ENCODE results near the gene ZNF444.
"Not testable (repeated sequence)": the region's sequence is repeated elsewhere in the genome, so short reads cannot be mapped to it uniquely, and the experiment has no call there.

ZNF444 gene

DNA sequence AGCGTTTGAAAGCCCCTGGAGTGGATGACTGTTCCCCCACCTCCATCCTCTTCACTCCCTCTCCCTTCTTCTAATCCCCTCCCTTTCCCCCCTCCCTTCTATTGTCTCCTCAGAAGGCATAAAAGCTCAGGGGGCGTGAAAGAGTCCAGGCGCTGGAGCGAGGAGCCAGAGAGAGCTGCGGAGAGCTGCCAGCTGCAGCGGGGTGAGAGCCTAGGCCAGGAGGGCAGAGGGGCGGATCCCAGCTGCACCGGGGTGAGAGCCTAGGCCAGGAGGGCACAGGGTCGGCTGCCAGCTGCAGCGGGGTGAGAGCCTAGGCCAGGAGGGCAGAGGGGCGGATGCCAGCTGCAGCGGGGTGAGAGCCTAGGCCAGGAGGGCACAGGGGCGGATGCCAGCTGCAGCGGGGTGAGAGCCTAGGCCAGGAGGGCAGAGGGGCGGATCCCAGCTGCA is 34.8 kb downstream of the ZNF444 start, which contains the start of gene GALP:
Gene GALP (plus strand): TSS at position 148 of the 447 bp plus-strand sequence. CDS start 1,101 bp downstream, outside the sequence.
- DNase-seq (ENCODE audit: low read depth in 2 of 2, low spot score in 1 of 2): not testable (repeated sequence)

DNA sequence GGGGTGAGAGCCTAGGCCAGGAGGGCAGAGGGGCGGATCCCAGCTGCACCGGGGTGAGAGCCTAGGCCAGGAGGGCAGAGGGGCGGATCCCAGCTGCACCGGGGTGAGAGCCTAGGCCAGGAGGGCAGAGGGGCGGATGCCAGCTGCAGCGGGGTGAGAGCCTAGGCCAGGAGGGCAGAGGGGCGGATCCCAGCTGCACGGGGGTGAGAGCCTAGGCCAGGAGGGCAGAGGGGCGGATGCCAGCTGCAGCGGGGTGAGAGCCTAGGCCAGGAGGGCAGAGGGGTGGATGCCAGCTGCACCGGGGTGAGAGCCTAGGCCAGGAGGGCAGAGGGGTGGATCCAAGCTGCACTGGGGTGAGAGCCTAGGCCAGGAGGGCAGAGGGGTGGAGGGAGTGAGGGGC is 35.2 kb downstream of the ZNF444 start:
- not testable (repeated sequence) for DNase-seq (ENCODE audit: low read depth in 2 of 2, low spot score in 1 of 2)

DNA sequence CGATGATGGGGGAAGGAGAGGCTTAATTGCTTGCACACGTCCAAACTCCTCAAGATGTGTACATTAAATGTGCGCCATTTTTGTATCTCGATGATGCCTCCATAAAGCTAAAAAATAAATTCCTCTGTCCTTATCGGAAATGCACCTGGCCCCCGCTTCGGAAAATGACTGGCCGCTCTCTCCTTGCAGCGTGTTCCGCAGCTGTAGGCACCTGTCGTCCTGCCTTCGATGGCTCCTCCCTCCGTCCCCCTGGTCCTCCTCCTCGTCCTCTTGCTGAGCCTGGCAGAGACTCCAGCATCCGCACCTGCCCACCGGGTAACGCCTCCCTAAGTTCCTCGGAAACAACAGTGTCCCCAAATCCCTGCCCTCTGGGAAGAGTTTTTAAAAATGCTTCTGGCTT is 35.8 kb downstream of the ZNF444 start:
- no peak for DNase-seq (ENCODE audit: low read depth in 2 of 2, low spot score in 1 of 2)

- DNase-seq (ENCODE audit: low read depth in 2 of 2, low spot score in 1 of 2): no peak
Observed at GRCh38 chr19:56177564-56178243, 36.6 kb downstream of the ZNF444 start.

GRCh38 chr19:56189785-56190184 is 48.7 kb downstream of the ZNF444 start:
- DNase-seq (ENCODE audit: low read depth in 2 of 2, low spot score in 1 of 2): no peak

DNA sequence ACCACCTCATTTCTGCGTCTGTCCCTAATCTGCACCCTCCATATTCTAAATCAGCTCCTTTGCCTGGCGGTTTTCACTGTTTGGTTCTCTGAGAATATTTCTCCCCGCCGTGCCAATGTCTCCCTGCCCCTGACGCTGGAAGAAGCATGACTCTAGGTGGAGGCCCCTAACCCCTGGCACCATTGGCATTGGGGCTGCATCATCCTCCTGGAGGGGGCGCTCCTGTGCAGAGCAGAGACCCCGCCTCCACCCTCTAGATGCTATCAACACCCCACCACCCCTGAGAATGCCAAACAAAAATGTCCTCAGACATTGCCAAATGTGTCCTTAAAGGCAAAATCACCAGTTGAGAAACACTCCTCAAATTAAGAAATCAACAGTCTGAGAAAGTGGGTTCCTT is 50.0 kb downstream of the ZNF444 start:
- no peak for DNase-seq (ENCODE audit: low read depth in 2 of 2, low spot score in 1 of 2)

DNA sequence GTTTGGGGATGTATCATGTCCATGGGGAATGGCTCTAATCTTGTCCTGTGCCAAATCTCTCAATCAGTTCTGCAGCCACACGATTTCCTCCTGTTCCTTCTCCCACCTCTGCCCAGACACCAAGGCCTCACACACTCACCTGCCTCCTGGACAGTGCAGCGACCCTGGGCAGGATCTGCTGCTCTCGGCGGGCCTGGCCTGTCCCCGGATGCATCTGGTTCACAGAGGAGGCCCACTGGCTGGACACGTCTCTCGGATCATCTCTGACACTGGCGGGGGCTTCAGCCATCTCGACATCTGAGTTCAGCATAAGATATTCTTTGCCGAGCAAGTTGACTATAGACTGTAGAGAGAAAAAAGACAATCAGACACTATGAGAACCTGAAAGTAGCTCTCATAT is 50.6 kb downstream of the ZNF444 start:
- DNase-seq (ENCODE audit: low read depth in 2 of 2, low spot score in 1 of 2): no peak

DNA sequence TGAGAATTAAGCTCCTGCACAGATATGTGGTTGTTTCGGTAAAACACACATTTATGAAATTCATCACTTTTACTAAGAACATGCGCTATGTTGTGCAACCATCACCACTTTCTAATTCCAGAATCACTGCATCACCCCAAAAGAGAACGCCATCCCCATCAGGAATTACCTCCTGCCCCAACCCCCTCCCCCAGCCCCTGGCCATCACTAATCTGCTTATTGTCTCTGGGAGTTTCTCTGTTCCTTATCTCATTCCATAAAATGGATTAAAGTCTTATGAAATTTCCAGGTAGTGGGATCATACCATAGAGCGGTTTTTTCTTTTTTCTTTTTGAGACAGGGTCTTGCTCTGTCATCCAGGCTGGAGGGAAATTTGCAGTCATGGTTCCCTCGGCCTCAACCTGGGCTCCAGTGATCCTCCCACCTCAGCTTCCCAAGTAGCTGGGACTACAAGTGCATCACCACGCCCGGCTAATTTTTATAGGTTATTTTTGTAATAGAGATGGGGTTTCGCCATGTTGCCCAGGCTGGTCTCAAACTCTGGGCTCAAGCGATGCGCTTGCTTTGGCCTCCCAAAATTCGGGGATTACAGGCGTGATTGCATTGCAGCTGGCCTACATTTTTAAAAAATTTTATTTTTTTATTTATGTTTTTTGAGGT is 53.0 kb downstream of the ZNF444 start:
- DNase-seq (ENCODE audit: low read depth in 2 of 2, low spot score in 1 of 2): no peak

GRCh38 chr19:56197646-56198045 is 56.6 kb downstream of the ZNF444 start, which contains the start of gene ZSCAN5B:
ZSCAN5B (minus strand) TSS chr19:56197783; CDS start chr19:56193052, 4,731 bp downstream.
- DNase-seq (ENCODE audit: low read depth in 2 of 2, low spot score in 1 of 2): not testable (repeated sequence)

GRCh38 chr19:56199687-56200086 is 58.6 kb downstream of the ZNF444 start:
- no peak for DNase-seq (ENCODE audit: low read depth in 2 of 2, low spot score in 1 of 2)

DNA sequence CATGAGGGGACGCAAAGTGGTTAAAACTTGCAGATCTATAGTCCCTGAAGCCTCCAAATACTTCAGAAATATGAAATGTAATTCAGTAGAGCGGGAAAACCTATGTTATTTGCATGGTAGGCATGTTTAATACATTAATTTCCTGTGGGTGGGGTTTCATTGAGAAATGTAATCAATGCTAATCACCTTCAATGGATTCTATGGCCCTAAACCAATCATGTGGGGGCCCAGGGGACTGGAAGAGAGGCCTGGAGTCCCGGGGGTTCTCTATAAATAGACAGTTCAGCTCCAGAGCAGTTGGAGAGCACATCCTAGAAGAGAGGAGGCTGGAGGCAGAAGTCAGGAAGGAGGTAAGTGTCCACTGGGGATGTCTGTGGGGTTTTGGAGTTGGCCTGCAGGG is 60.9 kb downstream of the ZNF444 start, which contains the start of gene ZSCAN5C:
Gene ZSCAN5C (plus strand): TSS at position 301 of the 400 bp plus-strand sequence. CDS start 3,641 bp downstream, outside the sequence.
- DNase-seq (ENCODE audit: low read depth in 2 of 2, low spot score in 1 of 2): no peak

DNA sequence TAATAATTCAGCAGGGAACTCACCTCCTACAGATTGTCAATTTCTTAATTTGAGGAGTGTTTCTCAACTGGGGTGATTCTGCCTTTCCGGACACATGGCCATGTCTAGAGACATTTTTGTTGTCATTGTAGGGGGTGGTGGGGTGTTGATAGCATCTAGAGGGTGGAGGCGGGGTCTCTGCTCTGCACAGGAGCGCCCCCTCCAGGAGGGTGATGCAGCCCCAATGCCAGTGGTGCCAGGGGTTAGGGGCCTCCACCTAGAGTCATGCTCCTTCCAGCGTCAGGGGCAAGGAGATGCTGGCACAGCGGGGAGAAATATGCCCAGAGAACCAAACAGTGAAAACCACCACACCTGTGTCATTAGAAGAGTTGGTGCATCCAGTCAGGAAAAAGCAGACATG is 66.5 kb downstream of the ZNF444 start:
- DNase-seq (ENCODE audit: low read depth in 2 of 2, low spot score in 1 of 2): not testable (repeated sequence)

DNA sequence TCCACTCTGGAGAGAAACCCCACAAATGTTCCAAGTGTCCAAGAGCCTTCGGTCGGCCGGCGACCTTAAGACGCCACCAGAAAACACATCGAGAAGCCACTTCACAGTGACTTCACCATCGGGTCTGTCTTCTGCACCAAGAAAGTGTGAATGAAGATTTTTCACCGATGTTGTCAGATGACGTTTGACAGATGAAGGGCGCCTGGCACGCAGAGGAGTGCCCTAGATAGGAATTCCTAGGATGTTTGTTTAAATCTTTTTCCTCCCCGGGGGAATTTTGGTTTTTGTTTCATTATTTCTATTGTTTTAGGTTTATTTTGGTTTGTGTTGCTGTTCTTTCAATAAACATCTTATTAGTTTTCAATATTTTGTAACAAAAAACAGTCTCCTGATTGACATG is 68.0 kb downstream of the ZNF444 start:
- DNase-seq (ENCODE audit: low read depth in 2 of 2, low spot score in 1 of 2): no peak

GRCh38 chr19:56210036-56210435 is 68.9 kb downstream of the ZNF444 start:
- not testable (repeated sequence) for DNase-seq (ENCODE audit: low read depth in 2 of 2, low spot score in 1 of 2)
